Smooth muscle cell (in vitro differentiated cells): ENCODE results near the gene IMPACT. TPM values are rescaled to one million over a fixed set of nuclear protein-coding genes. Genes with fewer than 3 reads are reported as not detected.

ENCODE experiments used
- DNase-seq: peaks from one replicate; lab custom pipeline; 2025; ENCODE audit not compliant: unreplicated experiment; lab: John Stamatoyannopoulos, UW
- H2AFZ ChIP-seq: fragments of 200-600 bp; sonication (generic); 2 replicates; pipeline ENCODE4 v1.6.0; 2016; ENCODE audit warnings: antibody characterized with exemption, low read depth, mild to moderate bottlenecking
- H3F3A ChIP-seq: fragments of 200-600 bp; sonication (generic); 2 replicates; pipeline ENCODE4 v1.6.0; 2017; ENCODE audit warnings: antibody characterized with exemption, low read depth
- H3K27ac ChIP-seq: fragments of 200-600 bp; sonication (generic); 2 replicates; pipeline ENCODE4 v1.5.1; 2016; ENCODE audit warnings: low read depth, mild to moderate bottlenecking
- H3K27me3 ChIP-seq: fragments of 200-600 bp; sonication (generic); 2 replicates; pipeline ENCODE4 v1.6.1; 2016; ENCODE audit warnings: low read depth, mild to moderate bottlenecking
- H3K36me3 ChIP-seq: fragments of 200-600 bp; sonication (generic); 2 replicates; pipeline ENCODE4 v1.5.1; 2016; ENCODE audit warnings: low read depth
- H3K4me1 ChIP-seq: fragments of 200-600 bp; sonication (generic); 2 replicates; pipeline ENCODE4 v1.5.1; 2016; ENCODE audit warnings: low read depth
- H3K4me2 ChIP-seq: fragments of 200-600 bp; sonication (generic); 2 replicates; pipeline ENCODE4 v1.6.0; 2016; ENCODE audit warnings: mild to moderate bottlenecking
- H3K4me3 ChIP-seq: fragments of 200-600 bp; sonication (generic); 2 replicates; pipeline ENCODE4 v1.5.1; 2016; ENCODE audit warnings: mild to moderate bottlenecking
- H3K79me2 ChIP-seq: fragments of 200-600 bp; sonication (generic); 2 replicates; pipeline ENCODE4 v1.6.0; 2016; ENCODE audit warnings: low read depth, mild to moderate bottlenecking
- H3K9ac ChIP-seq: fragments of 200-600 bp; sonication (generic); 2 replicates; pipeline ENCODE4 v1.6.0; 2016; ENCODE audit warnings: low read depth
- H3K9me3 ChIP-seq: fragments of 200-600 bp; sonication (generic); replicated peaks from 2 replicates; pipeline ENCODE4 v1.5.1; 2016; ENCODE audit warnings: low read depth
- H4K20me1 ChIP-seq: fragments of 200-600 bp; sonication (generic); 2 replicates; pipeline ENCODE4 v1.6.0; 2016; ENCODE audit warnings: low read depth
- WGBS: methylation state at CpG from one replicate; pipeline ENCODE4 v1.1.7; 2016; ENCODE audit warnings: low lambda C conversion rate; 5-methylcytosine and 5-hydroxymethylcytosine counted together
- polyA plus RNA-seq: library from polyadenylated mRNA; unstranded; fragments of >200 nt; fragmentation: Nextera tagmentation; extraction: Ambion mirVana; gene quantifications from 2 replicates; pipeline ENCODE4 v1.2.1, GENCODE V29; 2016
- total RNA-seq: library from RNA; depleted of rRNA; stranded (reverse); fragments of >200 nt; gene quantifications from 2 replicates; pipeline ENCODE4 v1.2.3, GENCODE V29; 2014
- TF ChIP-seq, protein P1 (sequence below): fragments of 200-600 bp; sonication (generic); IDR thresholded peaks from 2 replicates; pipeline ENCODE4 v1.5.1; 2017; ENCODE audit warnings: borderline replicate concordance, mild to moderate bottlenecking, antibody characterized with exemption; ENCODE audit not compliant: insufficient read depth, poor library complexity, severe bottlenecking

The IMPACT gene
- total and polyA plus RNA-seq, 2 experiments from 2014 or later = 25.0 to 30.2 TPM

- H3K4me3 ChIP-seq = no peak overlapping the region
- no peak overlapping the region for H2AFZ ChIP-seq
- H3K79me2 ChIP-seq = no peaks in the 10 kb centered on the region
- H3K27me3 ChIP-seq = no peaks in the 10 kb centered on the region
- H3K9me3 ChIP-seq = no peaks in the 10 kb centered on the region
- H3F3A ChIP-seq = no peaks in the 10 kb centered on the region
- no peaks in the 10 kb centered on the region for H3K4me1 ChIP-seq
- H4K20me1 ChIP-seq = no peaks in the 10 kb centered on the region
- no peak for DNase-seq
- H3K9ac ChIP-seq = no peak overlapping the region
- no peaks in the 10 kb centered on the region for H3K36me3 ChIP-seq
- 93% methylated on average over 7 of the region's 7 CpGs for WGBS
- H3K27ac ChIP-seq = no peak overlapping the region
- TF ChIP-seq, protein P1, sequence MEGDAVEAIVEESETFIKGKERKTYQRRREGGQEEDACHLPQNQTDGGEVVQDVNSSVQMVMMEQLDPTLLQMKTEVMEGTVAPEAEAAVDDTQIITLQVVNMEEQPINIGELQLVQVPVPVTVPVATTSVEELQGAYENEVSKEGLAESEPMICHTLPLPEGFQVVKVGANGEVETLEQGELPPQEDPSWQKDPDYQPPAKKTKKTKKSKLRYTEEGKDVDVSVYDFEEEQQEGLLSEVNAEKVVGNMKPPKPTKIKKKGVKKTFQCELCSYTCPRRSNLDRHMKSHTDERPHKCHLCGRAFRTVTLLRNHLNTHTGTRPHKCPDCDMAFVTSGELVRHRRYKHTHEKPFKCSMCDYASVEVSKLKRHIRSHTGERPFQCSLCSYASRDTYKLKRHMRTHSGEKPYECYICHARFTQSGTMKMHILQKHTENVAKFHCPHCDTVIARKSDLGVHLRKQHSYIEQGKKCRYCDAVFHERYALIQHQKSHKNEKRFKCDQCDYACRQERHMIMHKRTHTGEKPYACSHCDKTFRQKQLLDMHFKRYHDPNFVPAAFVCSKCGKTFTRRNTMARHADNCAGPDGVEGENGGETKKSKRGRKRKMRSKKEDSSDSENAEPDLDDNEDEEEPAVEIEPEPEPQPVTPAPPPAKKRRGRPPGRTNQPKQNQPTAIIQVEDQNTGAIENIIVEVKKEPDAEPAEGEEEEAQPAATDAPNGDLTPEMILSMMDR = no peak
- H3K4me2 ChIP-seq = no peak overlapping the region
Measured at GRCh38 chr18:24465486-24465885, 39.0 kb downstream of the IMPACT start.

DNA sequence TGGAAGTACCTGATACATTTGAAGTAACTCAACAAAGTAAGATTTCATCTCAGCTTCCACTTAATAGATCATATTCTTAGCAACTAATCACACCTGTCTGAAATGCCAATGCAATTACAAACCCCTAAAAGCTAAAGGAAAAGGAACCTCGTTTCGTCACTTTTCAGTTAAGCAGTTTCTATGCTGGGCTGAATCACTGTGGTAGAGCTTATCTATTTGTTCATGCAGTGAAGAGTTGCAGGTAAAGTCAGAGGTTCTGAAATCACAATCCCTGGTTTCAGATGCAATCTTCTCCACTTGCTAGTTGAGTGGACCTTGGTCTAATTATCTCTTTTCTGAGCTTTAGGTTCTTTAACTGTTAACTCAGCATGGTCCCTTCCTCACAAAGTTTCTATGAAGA is 40.3 kb downstream of the IMPACT start:
- Histone ChIP-seq H2AFZ (no peak overlapping the region), H3K4me3 (no peak overlapping the region), H3K9ac (no peak overlapping the region), H3K4me1 (no peaks in the 10 kb centered on the region), H4K20me1 (no peaks in the 10 kb centered on the region), H3K79me2 (no peaks in the 10 kb centered on the region), H3K4me2 (no peak overlapping the region), H3K27ac (no peak overlapping the region), H3K9me3 (no peaks in the 10 kb centered on the region), H3K36me3 (no peaks in the 10 kb centered on the region), H3F3A (no peaks in the 10 kb centered on the region), H3K27me3 (no peaks in the 10 kb centered on the region)
- TF ChIP-seq, protein P1 = no peak
- DNase-seq = no peak
- WGBS = 87% methylated on average over 2 of the region's 2 CpGs

GRCh38 chr18:24470022-24470618 is 43.6 kb downstream of the IMPACT start:
- WGBS = 94% methylated on average over 3 of the region's 3 CpGs
- no peak overlapping the region for H3K4me3 ChIP-seq
- no peaks in the 10 kb centered on the region for H3K4me1 ChIP-seq
- no peaks in the 10 kb centered on the region for H3K79me2 ChIP-seq
- no peak overlapping the region for H3K9ac ChIP-seq
- no peaks in the 10 kb centered on the region for H3K27me3 ChIP-seq
- no peaks in the 10 kb centered on the region for H3F3A ChIP-seq
- TF ChIP-seq, protein P1 = no peak
- H3K36me3 ChIP-seq = no peaks in the 10 kb centered on the region
- H3K27ac ChIP-seq = no peak overlapping the region
- no peaks in the 10 kb centered on the region for H4K20me1 ChIP-seq
- DNase-seq = no peak
- H3K9me3 ChIP-seq = no peaks in the 10 kb centered on the region
- no peak overlapping the region for H3K4me2 ChIP-seq
- no peak overlapping the region for H2AFZ ChIP-seq

DNA sequence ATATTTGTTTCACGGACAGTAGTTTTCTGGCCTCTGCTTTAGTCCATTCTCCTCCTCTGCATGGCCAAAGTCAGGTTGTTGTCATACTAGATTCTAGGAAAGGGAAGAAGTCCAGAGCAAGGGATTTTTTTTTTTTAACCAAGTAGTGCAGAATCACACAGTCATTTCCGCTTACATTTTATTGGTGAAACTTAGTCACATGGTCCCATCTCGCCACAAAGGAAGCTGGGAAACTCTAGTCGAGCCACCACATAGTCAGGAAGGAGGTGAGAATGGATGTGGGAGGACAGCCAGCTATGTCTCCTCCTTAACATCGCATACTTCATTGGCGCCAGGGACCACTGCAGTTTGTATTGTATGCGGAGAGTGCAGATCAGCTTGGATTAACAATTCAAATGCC is 44.3 kb downstream of the IMPACT start:
- Histone ChIP-seq H4K20me1 (no peaks in the 10 kb centered on the region), H3K4me2 (no peak overlapping the region), H3F3A (no peaks in the 10 kb centered on the region), H3K4me3 (no peak overlapping the region), H3K9ac (no peak overlapping the region), H3K9me3 (no peaks in the 10 kb centered on the region), H3K79me2 (no peaks in the 10 kb centered on the region), H3K27ac (no peak overlapping the region), H3K4me1 (no peaks in the 10 kb centered on the region), H3K27me3 (no peaks in the 10 kb centered on the region), H3K36me3 (no peaks in the 10 kb centered on the region), H2AFZ (no peak overlapping the region)
- 90% methylated on average over 7 of the region's 7 CpGs for WGBS
- no peak for DNase-seq
- TF ChIP-seq, protein P1 = no peak
